HG03439 (cell line): Measurements from ENCODE around the gene NBPF1.
"Not testable (repeated sequence)": the region's sequence is repeated elsewhere in the genome, so short reads cannot be mapped to it uniquely, and the experiment has no call there.

ENCODE experiments used
- ATAC-seq: cut with Tn5 transposase; IDR thresholded peaks from one replicate; pipeline ENCODE4 v1.9.1; 2021; ENCODE audit warnings: mild to moderate bottlenecking, moderate library complexity; ENCODE audit not compliant: unreplicated experiment

The NBPF1 gene

GRCh38 chr1:16607853-16608815 is 5.2 kb downstream of the NBPF1 start:
- not testable (repeated sequence) for ATAC-seq

GRCh38 chr1:16607433-16607851 is 5.9 kb downstream of the NBPF1 start:
- no peak for ATAC-seq

DNA sequence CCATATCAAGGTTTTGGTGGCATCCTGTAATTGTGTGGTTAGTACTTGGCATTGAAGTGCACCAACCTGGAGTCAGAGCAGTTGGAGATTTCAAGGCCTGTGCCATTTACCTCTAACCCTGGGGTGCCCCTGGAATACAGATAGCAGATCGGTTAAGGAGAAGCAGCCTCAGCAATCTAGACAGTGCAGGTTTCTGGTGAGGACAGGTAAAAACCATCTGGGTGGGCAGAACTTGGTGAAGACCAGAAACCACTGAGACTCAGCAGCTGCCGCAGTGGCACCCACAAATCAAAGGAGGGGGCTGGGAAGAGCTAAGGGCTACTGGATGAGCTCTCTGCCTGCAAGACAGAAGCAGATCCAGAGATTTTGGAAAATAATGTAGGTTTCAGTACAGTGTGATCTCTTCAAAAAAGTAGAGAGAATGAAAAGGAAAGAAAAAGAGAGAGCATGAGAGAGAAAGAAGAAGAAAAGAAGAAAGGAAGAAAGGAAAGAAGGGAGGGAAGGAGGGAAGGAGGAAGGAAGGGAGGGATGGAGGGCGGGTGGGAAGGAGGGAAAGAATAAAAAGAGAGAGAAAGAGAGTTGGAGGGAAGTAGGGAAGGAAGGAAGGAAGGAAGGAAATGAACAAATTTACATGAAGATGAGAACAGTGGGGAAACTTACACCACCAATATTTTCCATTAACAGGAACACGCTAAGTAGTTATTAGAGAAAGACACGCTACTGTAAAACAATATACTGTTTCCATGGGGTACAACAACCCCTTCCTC is 6.5 kb downstream of the NBPF1 start:
- ATAC-seq: not testable (repeated sequence)

DNA sequence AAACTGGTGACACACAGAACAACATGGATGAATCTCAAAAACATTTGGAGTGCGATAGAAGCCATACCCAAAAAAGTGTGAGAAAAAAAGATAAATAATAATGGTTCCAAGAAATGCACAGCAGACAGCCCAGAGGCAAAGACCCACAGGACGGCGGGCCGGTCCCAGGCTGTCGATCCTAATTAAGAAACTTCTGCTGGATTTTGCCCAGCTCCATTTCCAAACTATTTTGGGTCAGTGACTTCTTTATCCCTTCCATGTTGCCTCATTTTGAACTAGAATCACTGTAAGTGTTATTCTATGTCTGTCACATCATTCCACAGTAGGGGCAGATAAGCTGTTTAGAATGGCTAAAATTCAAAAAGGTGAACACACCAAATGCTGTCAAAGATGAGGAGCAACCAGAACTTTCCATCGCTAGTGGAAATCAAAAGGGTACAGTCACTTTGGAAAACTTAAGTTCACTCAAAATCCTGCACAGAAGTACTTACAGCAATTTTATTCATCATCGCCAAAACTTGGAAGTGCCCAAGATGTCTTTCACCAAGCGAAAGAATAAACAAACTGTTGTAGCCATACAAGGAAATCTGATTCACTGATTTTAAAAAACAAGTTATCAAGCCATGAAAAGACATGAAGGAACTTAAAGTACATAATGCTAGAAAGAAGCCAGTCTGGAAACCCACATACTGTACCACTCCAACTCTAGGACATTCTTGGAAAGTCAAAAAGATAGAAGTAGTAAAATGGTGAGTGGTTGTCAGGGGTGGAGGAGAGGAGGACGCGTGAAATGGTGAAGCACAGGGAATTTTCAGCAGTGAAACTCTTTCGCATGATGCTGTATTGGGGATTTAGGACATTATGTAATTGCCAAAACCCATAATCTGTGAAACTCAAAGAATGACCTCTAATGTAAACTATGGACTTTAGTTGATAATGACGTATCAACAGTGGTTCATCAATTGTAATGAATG is 7.5 kb downstream of the NBPF1 start:
- ATAC-seq: no peak

DNA sequence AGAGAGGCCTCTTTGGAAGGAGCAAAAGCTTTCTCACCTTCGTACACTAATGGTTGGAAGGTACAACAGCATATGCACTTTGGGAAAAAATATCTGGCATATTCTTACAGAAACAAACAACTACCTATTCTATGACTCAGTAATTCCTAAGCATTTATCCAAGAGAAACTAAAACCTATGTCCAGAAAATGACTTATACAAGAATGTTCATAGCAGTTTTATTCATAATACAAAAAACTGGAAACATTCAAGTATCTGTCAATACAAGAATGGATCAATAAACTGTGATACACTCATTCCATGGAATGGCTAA is 8.2 kb downstream of the NBPF1 start:
- ATAC-seq: no peak

GRCh38 chr1:16604514-16605212 is 8.7 kb downstream of the NBPF1 start:
- ATAC-seq: not testable (repeated sequence)

- not testable (repeated sequence) for ATAC-seq
These were observed 9.7 kb downstream of the NBPF1 start for GRCh38 chr1:16603623-16604022.

- ATAC-seq: not testable (repeated sequence)
These were observed 10.9 kb downstream of the NBPF1 start for GRCh38 chr1:16602336-16603011.

DNA sequence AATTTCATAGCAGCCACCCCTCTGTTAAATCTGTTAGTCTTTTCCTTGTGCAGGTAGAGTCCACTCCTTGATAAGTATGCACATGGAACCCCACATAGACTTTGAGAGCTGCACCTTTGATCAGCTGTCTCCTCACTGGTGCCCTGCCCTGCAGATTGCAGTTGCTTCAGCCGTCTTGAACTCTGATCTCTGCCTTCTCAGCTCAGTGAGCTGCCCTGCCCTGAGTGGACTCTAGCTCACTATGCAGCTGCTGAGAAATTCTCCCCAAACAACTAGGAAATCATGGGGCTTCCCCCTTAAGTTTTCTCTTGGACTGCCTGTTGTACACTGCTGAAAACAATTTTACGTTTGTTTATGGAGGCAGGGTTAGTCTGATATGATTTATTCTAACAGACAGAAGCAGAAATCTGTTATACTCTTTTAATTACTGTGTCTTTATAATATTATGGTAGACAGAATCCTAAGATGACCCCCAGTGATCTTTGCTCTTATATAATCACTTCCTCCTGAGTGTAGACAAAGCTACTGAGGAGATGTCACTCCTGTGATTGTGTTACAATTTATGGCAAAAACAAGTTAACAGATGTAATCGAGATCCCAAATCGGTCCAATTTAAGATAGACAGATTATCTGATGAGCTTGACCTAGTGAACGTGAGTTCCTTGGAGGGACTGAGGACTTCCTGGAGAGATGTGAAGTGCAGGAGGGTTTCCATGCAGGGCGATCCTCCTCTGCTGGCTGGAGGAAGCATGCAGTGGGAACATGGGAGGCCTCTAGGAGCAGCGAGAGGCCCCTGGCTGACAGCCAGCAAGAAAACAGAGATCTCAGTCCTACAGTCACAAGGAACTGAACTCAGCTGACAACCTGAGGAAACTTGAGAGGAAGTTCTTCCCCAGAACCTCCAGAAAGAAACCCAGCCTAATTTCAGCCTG is 12.2 kb downstream of the NBPF1 start:
- ATAC-seq: not testable (repeated sequence)

GRCh38 chr1:16599326-16599725 is 14.0 kb downstream of the NBPF1 start:
- ATAC-seq: not testable (repeated sequence)

- not testable (repeated sequence) for ATAC-seq
These were observed 18.1 kb downstream of the NBPF1 start for GRCh38 chr1:16595216-16595615.

DNA sequence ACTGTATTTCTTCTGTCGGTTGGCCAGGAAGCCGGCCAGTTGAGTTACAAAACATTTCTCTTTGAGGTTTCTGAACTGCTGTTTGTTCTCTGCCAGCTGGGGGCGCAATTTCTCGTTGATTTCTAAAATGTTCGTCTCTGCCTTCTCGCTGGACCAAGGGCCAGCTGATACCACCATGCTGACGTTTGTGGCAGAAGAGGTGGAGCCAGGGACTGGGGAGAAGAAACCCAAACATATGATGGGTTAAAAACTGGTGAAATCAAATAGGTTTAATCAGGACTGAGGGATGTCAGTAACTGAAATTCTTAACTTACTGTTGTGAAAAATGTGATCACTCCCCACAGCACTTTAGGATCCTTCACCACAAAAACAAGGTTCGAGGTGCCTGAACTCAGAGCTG is 21.5 kb downstream of the NBPF1 start:
- not testable (repeated sequence) for ATAC-seq

DNA sequence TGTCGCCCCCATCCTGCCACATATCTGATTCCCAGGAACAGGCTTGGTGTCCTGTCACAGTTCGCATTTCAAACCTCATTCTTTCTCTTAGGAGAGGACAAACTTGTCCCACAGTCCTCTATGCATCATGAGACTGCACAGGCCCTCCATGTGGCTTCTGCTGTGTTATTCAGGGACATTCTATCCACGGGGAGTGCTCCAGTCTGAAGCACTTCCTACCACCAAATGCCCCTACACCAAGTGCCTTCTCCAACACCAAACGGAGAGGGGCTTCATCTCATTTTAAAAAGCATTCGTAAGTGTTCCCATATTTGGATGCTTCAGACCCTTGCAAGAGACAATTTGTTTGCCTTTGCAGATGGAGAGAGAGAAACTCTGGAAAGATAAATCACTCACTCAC is 25.3 kb downstream of the NBPF1 start:
- ATAC-seq: not testable (repeated sequence)

DNA sequence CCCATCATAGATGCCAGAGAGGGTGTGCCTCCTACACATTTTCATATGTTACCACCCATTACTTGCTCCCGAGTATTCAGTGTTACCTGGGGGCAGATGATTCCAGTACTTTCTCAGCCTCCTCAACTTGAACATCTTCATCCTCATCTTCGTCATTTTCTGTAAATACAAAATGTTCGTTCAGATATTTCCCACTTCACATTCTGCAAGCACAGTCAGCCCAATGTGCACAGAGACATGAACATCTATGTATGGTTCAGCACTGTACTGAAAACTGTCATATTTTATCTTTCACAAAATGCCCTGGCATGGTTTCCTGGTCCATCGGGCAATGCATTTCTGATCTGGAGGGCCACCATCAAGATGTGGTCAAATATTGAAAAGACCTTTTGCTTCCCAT is 25.7 kb downstream of the NBPF1 start:
- not testable (repeated sequence) for ATAC-seq

DNA sequence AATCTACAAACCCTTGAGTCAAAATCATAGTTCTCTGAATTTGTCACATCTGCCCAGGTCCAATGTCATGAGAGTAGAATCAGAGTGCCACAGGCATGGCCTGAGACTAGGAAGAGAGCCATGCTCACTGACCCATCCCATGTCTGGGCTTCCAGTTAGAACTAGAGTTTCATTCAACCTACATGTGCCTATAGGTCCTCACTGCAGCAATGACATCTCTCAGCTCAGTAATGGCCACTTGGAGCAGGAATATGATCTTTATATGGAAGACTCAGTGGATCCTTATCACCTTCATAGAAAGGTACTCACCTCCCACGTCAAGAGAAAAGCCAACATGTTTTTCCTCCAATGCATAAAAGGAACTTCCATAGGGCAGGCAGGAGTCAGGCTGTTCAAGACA is 48.0 kb downstream of the NBPF1 start:
- not testable (repeated sequence) for ATAC-seq

DNA sequence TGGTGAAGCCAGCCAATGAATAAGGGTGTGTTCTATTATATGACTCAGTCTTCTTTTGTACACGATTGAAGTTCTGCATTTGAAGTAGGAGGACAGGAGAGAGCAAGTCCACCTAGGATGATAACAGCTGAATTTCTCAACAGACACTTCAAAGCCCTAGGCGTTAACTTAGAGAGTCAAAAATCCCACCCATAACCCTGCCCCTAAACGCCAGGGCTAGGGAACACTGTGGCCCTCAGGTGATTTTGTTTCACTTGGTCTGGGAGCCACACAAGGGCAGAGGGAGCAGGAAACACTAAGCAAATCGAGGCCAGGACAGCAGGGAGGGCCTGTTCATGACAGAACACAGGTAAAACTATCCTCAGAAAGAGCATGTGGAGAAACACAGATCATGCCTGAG is 52.3 kb downstream of the NBPF1 start:
- not testable (repeated sequence) for ATAC-seq

- not testable (repeated sequence) for ATAC-seq
These were observed 52.9 kb downstream of the NBPF1 start for GRCh38 chr1:16560498-16560897.

DNA sequence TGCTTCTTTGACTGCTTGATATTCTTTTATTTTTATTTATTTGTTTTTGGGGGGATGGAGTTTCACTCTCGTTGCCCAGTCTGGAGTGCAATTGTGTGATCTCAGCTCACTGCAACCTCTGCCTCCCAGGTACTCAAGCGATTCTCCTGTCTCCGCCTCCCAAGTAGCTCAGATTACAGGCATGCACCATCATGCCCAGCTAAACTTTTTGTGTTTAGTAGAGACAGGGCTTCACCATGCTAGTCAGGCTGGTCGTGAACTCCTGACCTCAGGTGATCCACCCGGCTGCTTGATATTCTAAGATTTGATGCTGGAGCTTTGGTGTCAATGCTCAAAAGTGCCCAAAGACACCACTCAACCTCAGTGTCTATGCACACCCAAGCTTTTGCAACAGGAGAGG is 53.7 kb downstream of the NBPF1 start:
- ATAC-seq: not testable (repeated sequence)
